ENCODE data around the gene FXYD6. TPM values are rescaled to one million over a fixed set of nuclear protein-coding genes. Genes with fewer than 3 reads are reported as not detected.

The FXYD6 gene
- total RNA-seq, 3 donors from 2014 or later: 16.0 to 25.0 (median 20.3) TPM

DNA sequence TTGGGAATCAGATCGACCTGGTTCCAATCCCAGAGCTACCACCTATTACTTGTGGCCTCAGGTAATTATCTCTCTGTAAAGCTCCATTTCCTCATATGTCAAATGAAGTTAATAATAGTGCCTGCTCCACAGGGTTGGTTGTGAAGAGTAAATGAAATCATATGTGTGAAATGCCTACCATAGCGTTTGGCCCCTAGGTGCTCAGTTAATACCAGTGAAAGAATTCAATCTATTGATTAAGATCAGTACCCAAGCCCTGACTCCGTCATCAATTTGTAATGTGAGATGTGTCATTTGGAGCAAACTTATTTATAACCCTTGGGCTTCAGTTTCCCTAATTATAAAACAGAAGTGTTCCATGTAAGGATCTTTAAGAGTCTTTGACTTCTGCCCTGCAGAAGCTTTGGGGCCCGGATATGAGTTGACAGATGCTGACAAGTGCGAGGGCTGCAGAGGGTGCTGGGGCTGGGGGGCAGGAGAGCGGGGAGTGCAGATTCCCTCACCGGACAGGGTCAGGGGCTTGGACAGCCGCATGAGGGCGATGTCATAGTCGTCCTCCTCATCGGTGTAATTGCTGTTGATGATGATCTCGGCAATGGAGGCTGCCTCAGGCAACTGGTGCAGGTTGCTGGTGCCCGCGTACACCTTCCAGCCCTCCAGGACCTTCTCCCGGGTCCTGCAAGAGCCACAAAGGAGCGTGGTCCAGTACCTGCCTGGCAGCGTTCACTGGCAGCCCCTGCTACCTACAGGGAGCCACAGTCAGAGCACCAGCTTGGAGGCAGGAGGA lies 31.8 kb upstream of the FXYD6 start:
- H3K36me3 ChIP-seq: no peaks in the 10 kb centered on the region
- no peak overlapping the region for H3K4me3 ChIP-seq
- H3K27me3 ChIP-seq: no peaks in the 10 kb centered on the region
- TF ChIP-seq POLR2AphosphoS5 (IDR thresholded peaks at IDR 0.05): no peak
- TF ChIP-seq CTCF (IDR thresholded peaks at IDR 0.05): no peak
- no peak for TF ChIP-seq POLR2A (IDR thresholded peaks at IDR 0.05)
- H3K9me3 ChIP-seq: no peaks in the 10 kb centered on the region
- H3K27ac ChIP-seq: no peak overlapping the region
- intact Hi-C loops (cut with DNase I; ENCODE audit: low total_unique reads): no loop called here
- DNase-seq (ENCODE audit: low spot score in 2 of 2): peak in 1 of 2 donors; percentile 45
- no peaks in the 10 kb centered on the region for H3K4me1 ChIP-seq

- TF ChIP-seq POLR2A (IDR thresholded peaks at IDR 0.05): no peak
- TF ChIP-seq CTCF (IDR thresholded peaks at IDR 0.05): no peak
- no peak for TF ChIP-seq POLR2AphosphoS5 (IDR thresholded peaks at IDR 0.05)
- H3K27me3 ChIP-seq: no peaks in the 10 kb centered on the region
- H3K36me3 ChIP-seq: no peaks in the 10 kb centered on the region
- H3K4me3 ChIP-seq: no peak overlapping the region
- intact Hi-C loops (cut with DNase I; ENCODE audit: low total_unique reads): no loop called here
- peak; percentile 59 to 68 for DNase-seq (ENCODE audit: low spot score in 2 of 2)
- H3K4me1 ChIP-seq: no peaks in the 10 kb centered on the region
- H3K27ac ChIP-seq: peak overlapping the region in 1 of 2 donors; percentile 25
- H3K9me3 ChIP-seq: no peaks in the 10 kb centered on the region
Observed at GRCh38 chr11:117907276-117908108, 31.0 kb upstream of the FXYD6 start.

DNA sequence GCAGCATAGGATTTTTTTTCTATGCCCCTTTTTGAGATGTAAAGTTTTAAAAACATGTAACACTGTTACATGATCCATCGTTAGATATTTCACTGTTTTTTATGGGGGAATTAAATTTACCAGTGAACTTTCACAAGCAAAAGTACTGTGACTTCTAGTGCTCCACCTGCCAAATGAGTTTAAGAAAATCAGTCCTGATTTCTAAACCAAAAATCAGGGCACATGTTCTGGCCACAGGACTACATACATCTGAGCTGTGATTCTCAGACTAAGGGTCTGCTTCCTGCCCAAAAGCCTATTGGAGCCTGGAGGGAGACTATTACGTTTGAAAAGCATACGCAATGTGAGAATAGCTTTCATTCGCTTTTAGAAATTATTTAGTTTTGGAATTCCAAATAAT lies 30.3 kb upstream of the FXYD6 start:
- no peak overlapping the region for H3K4me3 ChIP-seq
- H3K36me3 ChIP-seq: no peaks in the 10 kb centered on the region
- H3K27ac ChIP-seq: no peak overlapping the region
- TF ChIP-seq POLR2AphosphoS5 (IDR thresholded peaks at IDR 0.05): no peak
- H3K4me1 ChIP-seq: no peaks in the 10 kb centered on the region
- intact Hi-C loops (cut with DNase I; ENCODE audit: low total_unique reads): no loop called here
- no peaks in the 10 kb centered on the region for H3K27me3 ChIP-seq
- no peaks in the 10 kb centered on the region for H3K9me3 ChIP-seq
- DNase-seq (ENCODE audit: low spot score in 2 of 2): no peak

DNA sequence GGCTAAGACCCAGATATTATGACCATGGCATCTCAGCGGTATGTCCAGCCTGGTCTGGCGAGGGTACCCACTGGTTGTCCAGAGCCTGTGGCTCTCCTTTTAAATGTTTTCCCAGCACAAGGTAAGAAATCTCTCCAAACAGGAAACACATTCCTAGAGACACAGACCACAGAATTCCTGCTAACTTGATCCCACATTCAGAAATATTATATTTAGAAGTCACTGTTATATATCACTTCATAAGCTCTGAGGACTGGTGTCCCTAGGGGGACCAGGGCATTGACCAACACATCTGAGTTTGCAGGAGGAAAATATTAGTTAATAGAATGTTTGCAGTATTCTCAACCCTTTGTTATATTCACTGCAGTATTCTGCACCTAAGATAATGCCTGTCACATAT lies 29.7 kb upstream of the FXYD6 start:
- H3K27ac ChIP-seq: no peak overlapping the region
- H3K9me3 ChIP-seq: no peaks in the 10 kb centered on the region
- no peaks in the 10 kb centered on the region for H3K4me1 ChIP-seq
- peak in 1 of 2 donors; percentile 6 for DNase-seq (ENCODE audit: low spot score in 2 of 2)
- H3K27me3 ChIP-seq: no peaks in the 10 kb centered on the region
- no peak for TF ChIP-seq POLR2AphosphoS5 (IDR thresholded peaks at IDR 0.05)
- TF ChIP-seq POLR2A (IDR thresholded peaks at IDR 0.05): no peak
- no peak for TF ChIP-seq CTCF (IDR thresholded peaks at IDR 0.05)
- intact Hi-C loops (cut with DNase I; ENCODE audit: low total_unique reads): no loop called here
- no peak overlapping the region for H3K4me3 ChIP-seq
- H3K36me3 ChIP-seq: no peaks in the 10 kb centered on the region

- intact Hi-C loops (cut with DNase I; ENCODE audit: low total_unique reads): no loop called here
- Histone ChIP-seq H3K4me3 (no peak overlapping the region), H3K4me1 (no peaks in the 10 kb centered on the region), H3K27ac (no peak overlapping the region), H3K9me3 (no peaks in the 10 kb centered on the region), H3K27me3 (no peaks in the 10 kb centered on the region), H3K36me3 (no peaks in the 10 kb centered on the region)
- no peak for TF ChIP-seq CTCF (IDR thresholded peaks at IDR 0.05)
- no peak for TF ChIP-seq POLR2A (IDR thresholded peaks at IDR 0.05)
- no peak for TF ChIP-seq POLR2AphosphoS5 (IDR thresholded peaks at IDR 0.05)
- DNase-seq (ENCODE audit: low spot score in 2 of 2): peak in 1 of 2 donors; percentile 9
Observed at GRCh38 chr11:117905524-117905923, 29.1 kb upstream of the FXYD6 start.

Data from breast epithelium (tissue), 4 donors.